Spleen (tissue), 7 donors: Measurements from ENCODE around the gene GRM5.
"Not testable (repeated sequence)": the region's sequence is repeated elsewhere in the genome, so short reads cannot be mapped to it uniquely, and the experiment has no call there.

Experiments
- CTCF ChIP-seq, 11 experiments: fragments of 200-600 bp in 7 of 11; fragments of 450-650 bp in 4 of 11; sonication (generic) in 4 of 11; IDR thresholded peaks in 8 of 11; conservative IDR thresholded peaks in 3 of 11; 1 replicate in 7 of 11; 2 replicates in 4 of 11; pipeline versions ENCODE4 v1.4.0 to v1.8.0; 2016 to 2021; ENCODE audit warnings: antibody characterized with exemption in 11 of 11, inconsistent platforms in 4 of 11, mild to moderate bottlenecking in 1 of 11
- POLR2A ChIP-seq, 3 donors: fragments of 450-650 bp; IDR thresholded peaks; one replicate each; pipeline ENCODE4 v1.5.1; 2017; ENCODE audit warnings: antibody characterized with exemption in 3 of 3, mild to moderate bottlenecking in 1 of 3
- POLR2AphosphoS5 ChIP-seq, 3 donors: sonication (generic); formaldehyde crosslinking; IDR thresholded peaks; one replicate each; pipeline ENCODE4 v1.5.1; 2017; ENCODE audit warnings: antibody characterized with exemption in 3 of 3
- donor health status: DM: no; HTN: no; CAD: no; lungs with moderate emphysema.
- donor health status: DM: no; HTN: no; CAD: no.
- donor health status: DM: no; HTN: no; CAD: no.

DNA sequence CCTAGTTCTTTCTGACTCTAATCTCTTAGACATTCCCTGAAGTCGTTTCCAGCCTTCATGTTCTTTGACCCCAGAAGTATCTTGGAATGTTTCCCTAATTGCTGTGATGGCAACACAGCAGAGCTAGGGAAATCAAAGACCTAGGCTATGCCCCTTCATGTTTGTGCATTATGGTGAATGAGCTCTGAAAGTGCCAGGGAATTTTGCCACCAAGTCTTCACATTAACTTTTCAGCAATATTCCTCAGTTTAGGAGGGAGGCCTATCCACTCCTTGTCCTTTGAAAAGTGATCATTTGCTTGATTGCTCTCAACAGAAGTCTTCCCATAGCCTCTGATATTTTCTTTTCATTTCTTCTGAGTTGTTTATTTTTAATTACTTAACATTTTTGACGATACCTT, 164.3 kb downstream of the GRM5 start:
- TF ChIP-seq CTCF (IDR thresholded peaks at IDR 0.05 in 8 of 11, conservative IDR thresholded peaks at IDR 0.05 in 3 of 11); POLR2A (IDR thresholded peaks at IDR 0.05); POLR2AphosphoS5 (IDR thresholded peaks at IDR 0.05): not testable (repeated sequence)
